K562 treated with DMSO at 1 percent for 12 hours (cell line): ENCODE results near the gene SPRR2F. TPM values are rescaled to one million over a fixed set of nuclear protein-coding genes. Genes with fewer than 3 reads are reported as not detected.

ENCODE experiments used
- total RNA-seq: library from RNA; unstranded; fragments of 300-600 nt; gene quantifications from 2 replicates; pipeline ENCODE4 v1.2.3, GENCODE V29; 2022; ENCODE audit not compliant: insufficient read depth

The SPRR2F gene, protein sequence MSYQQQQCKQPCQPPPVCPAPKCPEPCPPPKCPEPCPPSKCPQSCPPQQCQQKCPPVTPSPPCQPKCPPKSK
- not detected in 2 replicates for total RNA-seq

DNA sequence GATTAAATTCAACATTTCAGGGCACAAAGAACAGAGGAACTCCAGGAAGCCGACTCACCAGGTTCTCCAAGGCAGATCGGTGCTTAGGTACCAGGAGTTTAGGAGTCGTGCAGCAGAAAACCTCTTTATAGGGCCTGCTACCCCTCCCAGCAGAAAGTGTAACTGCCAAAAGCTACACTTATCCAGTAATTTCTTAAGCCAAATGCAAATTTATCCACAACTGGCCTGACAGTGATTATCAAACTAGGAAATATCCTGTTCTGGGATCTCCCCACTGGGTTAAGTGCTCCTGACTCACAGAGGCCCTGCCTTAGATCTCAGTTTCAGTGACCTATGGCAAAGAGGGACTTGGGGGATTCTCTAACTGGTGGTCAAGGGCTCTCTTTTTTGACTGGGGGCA lies at the start of gene SPRR2F:
Gene SPRR2F, minus strand, starts transcription at position 101 of the 400 bp plus-strand sequence. CDS start 783 bp downstream, outside the sequence.

DNA sequence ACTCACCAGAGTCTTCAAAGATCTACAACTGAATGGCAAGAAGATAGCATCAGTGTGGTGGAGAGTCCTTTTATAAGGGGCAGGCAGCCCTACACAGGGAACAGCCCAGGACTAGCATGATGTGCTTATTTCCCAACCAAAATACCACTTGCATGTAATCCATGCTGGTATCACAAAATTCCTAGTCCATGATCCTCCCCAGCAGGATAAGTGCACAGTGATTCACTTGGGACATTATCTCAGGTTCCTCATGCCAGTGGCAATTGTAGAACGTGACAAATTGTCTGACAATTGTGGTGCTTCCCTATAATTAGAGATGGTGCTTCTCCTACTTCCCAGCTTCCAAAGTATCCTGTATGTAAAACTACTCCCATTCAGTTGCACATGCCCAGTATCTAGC lies 37.5 kb upstream of the SPRR2F start, which contains the start of gene SPRR2G:
Gene SPRR2G, minus strand, starts transcription at position 45 of the 400 bp plus-strand sequence. CDS start 780 bp downstream, outside the sequence.

DNA sequence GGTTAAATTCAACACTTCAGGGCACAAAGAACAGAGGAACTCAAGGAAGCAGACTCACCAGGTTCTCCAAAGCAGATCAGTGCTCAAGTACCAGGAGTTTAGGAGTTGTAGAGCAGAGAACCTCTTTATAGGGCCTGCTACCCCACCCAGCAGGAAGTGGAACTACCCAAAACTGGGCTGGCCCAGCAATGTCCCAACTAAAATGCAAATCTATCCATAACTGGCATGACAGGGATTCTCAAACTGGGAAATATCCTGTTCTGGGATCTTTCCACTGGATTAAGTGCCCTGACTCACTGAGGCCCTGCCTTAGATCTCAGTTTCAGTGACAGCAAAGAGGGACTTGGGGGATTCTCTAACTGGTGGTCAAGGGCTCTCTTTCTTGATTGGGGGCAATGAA lies 18.9 kb downstream of the SPRR2F start, which contains the start of gene SPRR2E:
Gene SPRR2E, minus strand, starts transcription at position 101 of the 400 bp plus-strand sequence. CDS start 775 bp downstream, outside the sequence.

DNA sequence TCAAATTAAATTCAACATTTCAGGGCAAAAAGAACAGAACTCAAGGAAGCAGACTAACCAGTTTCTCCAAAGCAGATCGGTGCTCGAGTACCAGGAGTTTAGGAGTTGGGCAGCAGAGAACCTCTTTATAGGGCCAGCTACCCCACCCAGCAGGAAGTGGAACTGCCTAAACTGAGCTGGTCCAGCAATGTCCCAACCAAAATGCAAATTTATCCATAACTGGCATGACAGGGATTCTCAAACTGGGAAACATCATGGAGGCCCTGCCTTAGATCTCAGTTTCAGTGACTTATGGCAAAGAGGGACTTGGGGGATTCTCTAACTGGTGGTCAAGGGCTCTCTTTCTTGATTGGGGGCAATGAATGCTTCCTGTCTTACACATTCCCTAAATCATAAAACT lies 41.8 kb downstream of the SPRR2F start, which contains the start of gene SPRR2B:
Gene SPRR2B, minus strand, starts transcription at position 101 of the 400 bp plus-strand sequence. CDS start 772 bp downstream, outside the sequence.

Other genes starting within 250 kb of the SPRR2F start
- gene SMCP, start 235.2 kb downstream of the SPRR2F start, total RNA-seq = not detected in 2 replicates
- gene IVL, start 205.0 kb downstream of the SPRR2F start, total RNA-seq = not detected in 2 replicates
- not detected in 2 replicates for gene SPRR5, start 166.3 kb downstream of the SPRR2F start, total RNA-seq
- gene SPRR4, start 142.9 kb downstream of the SPRR2F start, total RNA-seq = not detected in 2 replicates
- not detected in 2 replicates for gene SPRR1A, start 129.4 kb downstream of the SPRR2F start, total RNA-seq
- gene SPRR3, start 111.8 kb downstream of the SPRR2F start, total RNA-seq = not detected in 2 replicates
- not detected in 2 replicates for gene SPRR1B, start 82.3 kb downstream of the SPRR2F start, total RNA-seq
- gene SPRR2D, start 72.4 kb downstream of the SPRR2F start, total RNA-seq = 31.6 and 32.8 TPM in 2 replicates
- not detected in 2 replicates for gene SPRR2A, start 56.0 kb downstream of the SPRR2F start, total RNA-seq
- gene SPRR2B, start 41.9 kb downstream of the SPRR2F start, total RNA-seq = not detected in 2 replicates
- gene SPRR2E, start 19.0 kb downstream of the SPRR2F start, total RNA-seq = not detected in 2 replicates
- gene SPRR2G, start 37.4 kb upstream of the SPRR2F start, total RNA-seq = not detected in 2 replicates
- not detected in 2 replicates for gene LELP1, start 89.9 kb upstream of the SPRR2F start, total RNA-seq
- 1.7 and 2.4 TPM in 2 replicates for gene PRR9, start 104.1 kb upstream of the SPRR2F start, total RNA-seq
- not detected in 2 replicates for gene LORICRIN, start 146.2 kb upstream of the SPRR2F start, total RNA-seq
- not detected in 2 replicates for gene PGLYRP3, start 199.4 kb upstream of the SPRR2F start, total RNA-seq
- gene PGLYRP4, start 235.3 kb upstream of the SPRR2F start, total RNA-seq = 4.4 and 4.9 TPM in 2 replicates
- gene S100A9, start 244.3 kb upstream of the SPRR2F start, total RNA-seq = not detected in 2 replicates